Measurements from ENCODE around the gene PTPRD. TPM values are rescaled to one million over a fixed set of nuclear protein-coding genes. Genes with fewer than 3 reads are reported as not detected.

PTPRD gene
- total and polyA plus RNA-seq, 10 donors, result 0.08 to 11.7 (median 2.9) TPM

DNA sequence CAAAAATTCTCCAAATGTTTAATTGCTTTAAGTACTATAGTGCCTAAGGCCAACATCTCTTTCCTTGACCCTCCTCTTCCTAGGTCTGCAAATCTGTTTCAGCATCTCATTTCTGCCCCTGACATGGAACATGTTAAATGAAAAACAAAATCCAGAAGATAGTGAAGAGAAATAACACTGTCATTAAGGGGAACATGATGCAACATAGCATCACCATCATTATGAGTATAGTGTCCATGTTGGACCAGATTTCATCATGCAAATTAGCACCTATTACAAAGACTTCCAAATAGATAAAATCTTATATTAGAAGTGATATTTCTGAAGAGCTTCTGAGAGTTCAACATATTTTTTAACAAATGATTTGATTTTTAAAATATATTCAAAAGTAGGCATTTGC lies 375.2 kb downstream of the PTPRD start:
- Histone ChIP-seq H3K36me3 (no peaks in the 10 kb centered on the region), H3K27me3 (replicated peaks in 1 of 7) (no peaks in the 10 kb centered on the region), H3K27ac (no peak overlapping the region), H3K9me3 (no peaks in the 10 kb centered on the region), H3K4me3 (no peak overlapping the region), H3K4me1 (no peaks in the 10 kb centered on the region)
- TF ChIP-seq, protein P1, sequence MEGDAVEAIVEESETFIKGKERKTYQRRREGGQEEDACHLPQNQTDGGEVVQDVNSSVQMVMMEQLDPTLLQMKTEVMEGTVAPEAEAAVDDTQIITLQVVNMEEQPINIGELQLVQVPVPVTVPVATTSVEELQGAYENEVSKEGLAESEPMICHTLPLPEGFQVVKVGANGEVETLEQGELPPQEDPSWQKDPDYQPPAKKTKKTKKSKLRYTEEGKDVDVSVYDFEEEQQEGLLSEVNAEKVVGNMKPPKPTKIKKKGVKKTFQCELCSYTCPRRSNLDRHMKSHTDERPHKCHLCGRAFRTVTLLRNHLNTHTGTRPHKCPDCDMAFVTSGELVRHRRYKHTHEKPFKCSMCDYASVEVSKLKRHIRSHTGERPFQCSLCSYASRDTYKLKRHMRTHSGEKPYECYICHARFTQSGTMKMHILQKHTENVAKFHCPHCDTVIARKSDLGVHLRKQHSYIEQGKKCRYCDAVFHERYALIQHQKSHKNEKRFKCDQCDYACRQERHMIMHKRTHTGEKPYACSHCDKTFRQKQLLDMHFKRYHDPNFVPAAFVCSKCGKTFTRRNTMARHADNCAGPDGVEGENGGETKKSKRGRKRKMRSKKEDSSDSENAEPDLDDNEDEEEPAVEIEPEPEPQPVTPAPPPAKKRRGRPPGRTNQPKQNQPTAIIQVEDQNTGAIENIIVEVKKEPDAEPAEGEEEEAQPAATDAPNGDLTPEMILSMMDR (IDR thresholded peaks at IDR 0.05 in 8 of 11, conservative IDR thresholded peaks at IDR 0.05 in 3 of 11), result no peak
- TF ChIP-seq POLR2AphosphoS5 (IDR thresholded peaks at IDR 0.05) (no peak), POLR2A (IDR thresholded peaks at IDR 0.05) (no peak)
- intact Hi-C loops (cut with DNase I; ENCODE audit: low total_unique reads), result no loop called here
- DNase-seq, result no peak

DNA sequence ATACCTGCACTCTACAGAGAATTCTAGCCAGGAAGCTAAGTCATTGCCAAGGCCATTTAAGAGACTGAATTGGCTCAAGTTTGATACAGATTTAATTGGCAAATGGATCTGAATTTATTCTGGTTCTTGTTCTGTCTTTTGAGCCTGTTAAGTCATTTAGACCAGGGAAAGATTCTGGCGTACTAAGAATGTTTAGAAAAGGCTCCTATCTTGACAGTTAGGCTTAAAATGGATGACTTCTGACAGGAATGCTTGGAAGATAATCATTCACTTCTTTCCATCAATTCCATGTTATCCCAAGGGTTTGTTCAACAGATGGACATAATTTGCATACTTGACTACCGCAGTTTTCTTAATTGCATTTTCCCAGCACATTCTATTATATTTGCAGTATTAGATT lies 376.6 kb downstream of the PTPRD start:
- intact Hi-C loops (cut with DNase I; ENCODE audit: low total_unique reads), result no loop called here
- Histone ChIP-seq H3K27ac (no peak overlapping the region), H3K4me1 (no peaks in the 10 kb centered on the region), H3K36me3 (no peaks in the 10 kb centered on the region), H3K4me3 (no peak overlapping the region), H3K9me3 (no peaks in the 10 kb centered on the region), H3K27me3 (replicated peaks in 1 of 7) (no peaks in the 10 kb centered on the region)
- no peak for DNase-seq
- TF ChIP-seq, protein P1 (IDR thresholded peaks at IDR 0.05 in 8 of 11, conservative IDR thresholded peaks at IDR 0.05 in 3 of 11), result no peak
- TF ChIP-seq POLR2AphosphoS5 (IDR thresholded peaks at IDR 0.05), result no peak
- TF ChIP-seq POLR2A (IDR thresholded peaks at IDR 0.05), result no peak
- WGBS, 5 donors, result 72 to 89% (median 82%) methylated on average over 2 of the region's 2 CpGs

DNA sequence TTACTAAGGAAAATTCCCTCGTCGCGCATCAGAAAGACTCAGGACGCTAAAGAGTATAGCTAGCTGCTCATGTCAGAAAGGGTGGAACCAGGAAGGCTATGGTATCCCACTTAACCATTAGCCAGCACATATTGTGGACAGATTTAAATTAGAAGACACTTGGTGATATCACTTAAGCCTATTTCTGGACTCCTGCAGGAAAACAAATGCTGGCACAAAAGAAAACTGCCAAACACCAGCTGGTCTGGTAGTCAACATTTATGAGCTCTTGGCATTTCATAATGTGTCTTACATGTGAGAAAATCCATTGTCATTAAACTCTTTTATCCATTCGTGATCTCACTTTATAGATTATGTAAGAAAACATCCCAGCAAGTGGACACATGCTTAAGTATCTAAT lies 377.4 kb downstream of the PTPRD start:
- WGBS, 5 donors, result 86 to 93% (median 88%) methylated on average over 5 of the region's 5 CpGs
- DNase-seq, result no peak

DNA sequence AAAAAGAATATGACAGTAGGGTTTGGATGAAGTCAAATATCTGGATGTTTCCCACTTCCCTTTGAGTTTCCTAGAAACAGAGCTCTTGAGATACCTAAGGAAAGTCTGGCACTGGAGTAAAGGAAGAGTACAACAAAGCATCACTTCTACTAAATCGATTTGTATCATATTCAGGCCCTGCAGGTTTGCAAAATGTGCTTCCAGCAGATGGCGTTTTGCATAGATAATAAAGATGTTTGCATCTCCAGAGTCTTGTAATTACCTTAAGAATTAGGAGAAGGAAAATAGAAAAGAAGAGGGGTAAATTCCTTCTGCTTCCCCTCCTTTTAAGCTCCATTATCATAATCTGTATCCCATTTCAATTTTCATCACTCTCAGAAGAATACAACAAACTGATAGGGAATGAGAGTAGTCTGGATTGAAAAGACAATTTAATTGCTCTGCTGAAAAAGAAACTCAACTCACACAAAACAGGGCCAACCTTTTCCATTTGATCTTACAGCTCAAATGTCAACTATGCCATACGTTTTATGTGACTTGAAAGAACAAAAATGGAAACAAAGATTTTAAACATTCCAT lies 380.4 kb downstream of the PTPRD start:
- intact Hi-C loops (cut with DNase I; ENCODE audit: low total_unique reads), result no loop called here
- WGBS, 5 donors, result 36 to 61% (median 45%) methylated on average over 3 of the region's 3 CpGs

More for the DNA sequence above, 377.4 kb downstream of the PTPRD start:
- TF ChIP-seq, protein P1 (IDR thresholded peaks at IDR 0.05 in 8 of 11, conservative IDR thresholded peaks at IDR 0.05 in 3 of 11), result no peak
- TF ChIP-seq POLR2AphosphoS5 (IDR thresholded peaks at IDR 0.05) (no peak), POLR2A (IDR thresholded peaks at IDR 0.05) (no peak)
- H3K27me3 ChIP-seq (replicated peaks in 1 of 7), result no peaks in the 10 kb centered on the region
- intact Hi-C loops (cut with DNase I; ENCODE audit: low total_unique reads), result no loop called here
- H3K4me1 ChIP-seq, result no peaks in the 10 kb centered on the region
- H3K36me3 ChIP-seq, result no peaks in the 10 kb centered on the region
- H3K27ac ChIP-seq, result no peak overlapping the region
- H3K4me3 ChIP-seq, result no peak overlapping the region
- H3K9me3 ChIP-seq, result no peaks in the 10 kb centered on the region

More for the DNA sequence above, 380.4 kb downstream of the PTPRD start:
- Histone ChIP-seq H3K36me3 (no peaks in the 10 kb centered on the region), H3K4me3 (no peak overlapping the region), H3K9me3 (no peaks in the 10 kb centered on the region), H3K4me1 (no peaks in the 10 kb centered on the region), H3K27ac (no peak overlapping the region), H3K27me3 (replicated peaks in 1 of 7) (no peaks in the 10 kb centered on the region)
- TF ChIP-seq, protein P1 (IDR thresholded peaks at IDR 0.05 in 8 of 11, conservative IDR thresholded peaks at IDR 0.05 in 3 of 11), result no peak
- TF ChIP-seq POLR2A (IDR thresholded peaks at IDR 0.05), result no peak
- TF ChIP-seq POLR2AphosphoS5 (IDR thresholded peaks at IDR 0.05), result no peak
- no peak for DNase-seq
